HCT116 (cell line): ENCODE measurements around the gene PLVAP. TPM values are rescaled to one million over a fixed set of nuclear protein-coding genes. Genes with fewer than 3 reads are reported as not detected.

Experiments
- ATAC-seq: fragments of 200-7000 bp; cut with Tn5 transposase; 2 replicates; pipeline ENCODE4 v1.9.1; 2020; ENCODE audit warnings: mild to moderate bottlenecking, moderate library complexity
- BruUV-seq: library from RNA; stranded (reverse); fragments of 400-500 nt; replicated peaks from 2 replicates; lab custom pipeline; 2021; lab: Mats Ljungman, UMichigan
- CTCF ChIA-PET: fragments of 300-600 bp; sonication (Branson Sonifier 250); formaldehyde crosslinking; loops from one replicate; lab custom pipeline; 2021; ENCODE audit warnings: antibody characterized with exemption; lab: Charles Lee
- POLR2A ChIA-PET: fragments of 300-600, 350-600 bp; sonication (Branson Sonifier 250); formaldehyde crosslinking; loops from one replicate; lab custom pipeline; 2021; ENCODE audit warnings: antibody characterized with exemption; lab: Charles Lee
- RAD21 ChIA-PET, 2 experiments: fragments of 300-600 bp; sonication (Branson Sonifier 250); formaldehyde crosslinking; loops; one replicate each; lab custom pipeline; 2023; ENCODE audit warnings: low total read pairs in 2 of 2; ENCODE audit not compliant: uncharacterized antibody in 2 of 2, unreplicated experiment in 2 of 2, low non-redundant PET in 1 of 2; lab: Charles Lee
- DNase-seq: peaks from one replicate; pipeline ENCODE4 v3.0.0-alpha.2; 2010; ENCODE audit warnings: low read depth, low spot score
- H2AFZ ChIP-seq: fragments of 200-600 bp; shearing (Covaris generic), sonication (generic); 2 replicates; pipeline ENCODE4 v1.6.1; 2017; ENCODE audit warnings: low read depth, mixed run types, mixed read lengths, antibody characterized with exemption, low read length; ENCODE audit not compliant: poor library complexity, severe bottlenecking
- H3K27ac ChIP-seq: 2 replicates; pipeline ENCODE4 v1.5.1; 2012; ENCODE audit warnings: low read depth, low read length
- H3K27me3 ChIP-seq: fragments of 200-600 bp; sonication (generic); 2 replicates; pipeline ENCODE4 v1.6.1; 2016; ENCODE audit warnings: mixed run types, low read length, mixed read lengths; ENCODE audit not compliant: insufficient read depth
- H3K36me3 ChIP-seq, 2 experiments: fragments of 200-500 bp in 1 of 2; fragments of 200-600 bp in 1 of 2; sonication (Bioruptor generic) in 1 of 2; sonication (generic) in 1 of 2; 2 replicates each; pipeline versions ENCODE4 v1.5.1 to v1.6.1; 2014 to 2016; ENCODE audit warnings: low read length in 2 of 2, inconsistent platforms in 1 of 2, mixed read lengths in 1 of 2, mixed run types in 1 of 2; ENCODE audit not compliant: insufficient read depth in 2 of 2, control insufficient read depth in 1 of 2
- H3K4me1 ChIP-seq, 2 experiments: fragments of 200-600 bp in 1 of 2; sonication (generic) in 1 of 2; 2 replicates each; pipeline versions ENCODE4 v1.5.1 to v1.6.1; 2012 to 2017; ENCODE audit warnings: low read length in 2 of 2, inconsistent platforms in 1 of 2, mild to moderate bottlenecking in 1 of 2, mixed read lengths in 1 of 2, mixed run types in 1 of 2, moderate library complexity in 1 of 2; ENCODE audit not compliant: insufficient read depth in 2 of 2, control insufficient read depth in 1 of 2
- H3K4me2 ChIP-seq: fragments of 200-600 bp; sonication (generic); 2 replicates; pipeline ENCODE4 v1.6.1; 2017; ENCODE audit warnings: mixed run types, low read length, mixed read lengths
- H3K4me3 ChIP-seq, 2 experiments: fragments of 200-600 bp in 1 of 2; sonication (generic) in 1 of 2; replicated peaks in 1 of 2; 2 replicates each; pipeline ENCODE4 v1.5.1; 2011 to 2016; ENCODE audit warnings: low read length in 2 of 2, control low read depth in 1 of 2, low read depth in 1 of 2, mild to moderate bottlenecking in 1 of 2, mixed read lengths in 1 of 2, mixed run types in 1 of 2
- H3K79me2 ChIP-seq: fragments of 200-600 bp; sonication (generic); 2 replicates; pipeline ENCODE4 v1.6.1; 2017; ENCODE audit warnings: mild to moderate bottlenecking, mixed run types, low read length, moderate library complexity, mixed read lengths; ENCODE audit not compliant: insufficient read depth
- H3K9ac ChIP-seq: fragments of 200-600 bp; sonication (generic); 2 replicates; pipeline ENCODE4 v1.6.1; 2016; ENCODE audit warnings: low read length, mixed read lengths
- H3K9me2 ChIP-seq: fragments of 200-600 bp; sonication (generic), shearing (Covaris generic); 2 replicates; pipeline ENCODE4 v1.6.1; 2017; ENCODE audit warnings: mixed run types, mild to moderate bottlenecking, moderate library complexity; ENCODE audit not compliant: insufficient read depth
- H3K9me3 ChIP-seq, 2 experiments: fragments of 200-500 bp in 1 of 2; fragments of 200-600 bp in 1 of 2; sonication (Bioruptor generic) in 1 of 2; sonication (generic) in 1 of 2; 2 replicates each; pipeline ENCODE4 v1.6.1; 2014 to 2017; ENCODE audit warnings: low read length in 2 of 2, mixed read lengths in 2 of 2, inconsistent platforms in 1 of 2, low read depth in 1 of 2, mild to moderate bottlenecking in 1 of 2, mixed run types in 1 of 2, moderate library complexity in 1 of 2; ENCODE audit not compliant: control insufficient read depth in 1 of 2, insufficient read depth in 1 of 2
- H4K20me1 ChIP-seq: fragments of 200-600 bp; sonication (generic), shearing (Covaris generic); 2 replicates; pipeline ENCODE4 v1.6.1; 2017; ENCODE audit warnings: mixed run types, mild to moderate bottlenecking, moderate library complexity; ENCODE audit not compliant: insufficient read depth
- CEBPB ChIP-seq: IDR thresholded peaks from 2 replicates; pipeline ENCODE4 v1.6.1; 2012; ENCODE audit warnings: low read depth
- CTCF ChIP-seq, 3 experiments: fragments of 200-600 bp in 1 of 3; sonication (generic) in 1 of 3; IDR thresholded peaks in 2 of 3; conservative IDR thresholded peaks in 1 of 3; 2 replicates each; pipeline ENCODE4 v1.5.1; 2012 to 2017; ENCODE audit warnings: low read depth in 2 of 3, low read length in 2 of 3, antibody characterized with exemption in 1 of 3, borderline replicate concordance in 1 of 3, control low read depth in 1 of 3, mild to moderate bottlenecking in 1 of 3, mixed read lengths in 1 of 3, mixed run types in 1 of 3, moderate library complexity in 1 of 3; ENCODE audit not compliant: insufficient read depth in 1 of 3
- EGR1 ChIP-seq: IDR thresholded peaks from 2 replicates; pipeline ENCODE4 v1.6.1; 2012; ENCODE audit warnings: low read depth
- ELF1 ChIP-seq: IDR thresholded peaks from 2 replicates; pipeline ENCODE4 v1.6.1; 2012; ENCODE audit warnings: low read depth, borderline replicate concordance
- EZH2 ChIP-seq: fragments of 200-600 bp; sonication (generic); IDR thresholded peaks from 2 replicates; pipeline ENCODE4 v1.6.1; 2017; ENCODE audit warnings: antibody characterized with exemption, mixed run types
- EZH2phosphoT487 ChIP-seq: fragments of 200-600 bp; IDR thresholded peaks from 2 replicates; pipeline ENCODE4 v1.6.1; 2018; ENCODE audit warnings: antibody characterized with exemption, borderline replicate concordance
- FOSL1 ChIP-seq: IDR thresholded peaks from 2 replicates; pipeline ENCODE4 v1.6.1; 2012; ENCODE audit warnings: low read depth
- RAD21 ChIP-seq: IDR thresholded peaks from 2 replicates; pipeline ENCODE4 v1.6.1; 2012; ENCODE audit warnings: low read depth, mild to moderate bottlenecking
- SP1 ChIP-seq: IDR thresholded peaks from 2 replicates; pipeline ENCODE4 v1.6.1; 2012; ENCODE audit warnings: low read depth
- SRF ChIP-seq: IDR thresholded peaks from 2 replicates; pipeline ENCODE4 v1.6.1; 2012; ENCODE audit warnings: low read depth
- intact Hi-C: fragments of 100-400 bp; cut with micrococcal nuclease; formaldehyde crosslinking; loops from 2 replicates; pipeline ENCODE4 v1.10.0; 2022
- total RNA-seq: library from RNA; stranded (reverse); gene quantifications from one replicate; pipeline ENCODE4 v1.2.1, GENCODE V29; 2021; ENCODE audit not compliant: unreplicated experiment
- TF ChIP-seq, protein P1 (sequence below): IDR thresholded peaks from 2 replicates; pipeline ENCODE4 v1.6.1; 2011; ENCODE audit warnings: mild to moderate bottlenecking, low read length, moderate library complexity; ENCODE audit not compliant: insufficient replicate concordance; ENCODE audit errors: extremely low read depth

PLVAP gene
- total RNA-seq, 1 experiment from 2014 or later = 0.47 TPM

- TF ChIP-seq, protein P1, sequence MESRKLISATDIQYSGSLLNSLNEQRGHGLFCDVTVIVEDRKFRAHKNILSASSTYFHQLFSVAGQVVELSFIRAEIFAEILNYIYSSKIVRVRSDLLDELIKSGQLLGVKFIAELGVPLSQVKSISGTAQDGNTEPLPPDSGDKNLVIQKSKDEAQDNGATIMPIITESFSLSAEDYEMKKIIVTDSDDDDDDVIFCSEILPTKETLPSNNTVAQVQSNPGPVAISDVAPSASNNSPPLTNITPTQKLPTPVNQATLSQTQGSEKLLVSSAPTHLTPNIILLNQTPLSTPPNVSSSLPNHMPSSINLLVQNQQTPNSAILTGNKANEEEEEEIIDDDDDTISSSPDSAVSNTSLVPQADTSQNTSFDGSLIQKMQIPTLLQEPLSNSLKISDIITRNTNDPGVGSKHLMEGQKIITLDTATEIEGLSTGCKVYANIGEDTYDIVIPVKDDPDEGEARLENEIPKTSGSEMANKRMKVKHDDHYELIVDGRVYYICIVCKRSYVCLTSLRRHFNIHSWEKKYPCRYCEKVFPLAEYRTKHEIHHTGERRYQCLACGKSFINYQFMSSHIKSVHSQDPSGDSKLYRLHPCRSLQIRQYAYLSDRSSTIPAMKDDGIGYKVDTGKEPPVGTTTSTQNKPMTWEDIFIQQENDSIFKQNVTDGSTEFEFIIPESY = no peak
- TF ChIP-seq SP1 = peak; percentile 99
Measured at GRCh38 chr19:17309198-17309964, 67.8 kb downstream of the PLVAP start, which contains the start of gene DDA1 (continued).

DNA sequence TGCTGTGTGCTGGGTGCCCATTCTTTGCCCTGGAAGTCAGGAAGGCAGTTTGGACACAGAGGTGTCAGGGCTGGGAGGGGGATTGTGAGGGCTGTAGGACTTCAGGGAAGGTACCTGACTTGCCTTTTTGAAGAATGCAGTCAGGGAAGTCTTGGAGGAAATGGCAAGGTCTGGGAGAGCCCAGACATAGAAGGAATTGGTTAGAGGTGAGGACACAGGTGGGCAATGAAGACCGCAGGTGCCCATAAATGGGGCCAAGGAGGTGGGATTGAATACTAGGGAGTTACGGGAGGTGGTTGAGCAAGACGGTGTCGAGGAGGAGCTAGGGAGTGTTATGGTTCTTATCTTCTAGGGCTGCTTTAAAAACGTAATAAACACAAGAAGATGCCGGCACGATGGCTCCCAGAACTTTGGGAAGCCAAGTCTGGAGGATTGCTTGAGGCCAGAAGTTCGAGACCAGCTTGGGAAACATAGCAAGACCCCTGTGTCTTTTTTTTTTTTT, 69.2 kb downstream of the PLVAP start:
- Histone ChIP-seq H3K9me2 (no peaks in the 10 kb centered on the region), H3K4me1 (peaks cover 57 to 78% of the 10 kb centered on the region in 2 experiments), H3K9me3 (no peaks in the 10 kb centered on the region), H3K36me3 (no peaks in the 10 kb centered on the region; a peak in 1 of 4 replicates), H3K4me2 (peak overlapping the region; percentile 99), H3K4me3 (peak overlapping the region; percentile 80 to 98; a peak in 3 of 4 replicates), H2AFZ (no peak overlapping the region), H3K27ac (peak overlapping the region; percentile 79), H4K20me1 (no peaks in the 10 kb centered on the region), H3K27me3 (no peaks in the 10 kb centered on the region), H3K9ac (peak overlapping the region; percentile 65), H3K79me2 (peaks cover 48% of the 10 kb centered on the region)
- ChIA-PET RAD21 (interaction anchor here (1.1 to 1.6 kb wide), 2 partner anchors 24 to 26 kb away, joined by 3 to 5 read pairs; no protein-coding TSS in a partner anchor), POLR2A (interaction anchor here (1.3 to 3.2 kb wide), 5 partner anchors 14 to 112 kb away, joined by 4 to 39 read pairs (median 5); partner anchors contain the start of genes ANO8 and MVB12A), CTCF (interaction anchor here (1.6 to 1.7 kb wide), 2 partner anchors 15 to 25 kb away, joined by 5 to 8 read pairs; no protein-coding TSS in a partner anchor)
- intact Hi-C loops = loop anchor here (2.0 kb wide), 1 partner anchor 15 kb away; no protein-coding TSS in a partner anchor
- no TSS peak for BruUV-seq
- DNase-seq = no peak
- no peak for ATAC-seq
- TF ChIP-seq RAD21 = no peak
- no peak for TF ChIP-seq SRF
- no peak for TF ChIP-seq SP1
- no peak for TF ChIP-seq FOSL1
- no peak for TF ChIP-seq ELF1
- TF ChIP-seq EGR1 = no peak
- TF ChIP-seq, protein P1 = no peak
- TF ChIP-seq CTCF (IDR thresholded peaks at IDR 0.05 in 2 of 3, conservative IDR thresholded peaks at IDR 0.05 in 1 of 3; ENCODE audit: borderline replicate concordance in 1 of 3, insufficient read depth in 1 of 3, low read depth in 2 of 3, low read length in 2 of 3) = no peak
- TF ChIP-seq EZH2 = no peak
- no peak for TF ChIP-seq CEBPB
- TF ChIP-seq EZH2phosphoT487 = no peak
